ENCODE data around the gene TM9SF1. TPM values are rescaled to one million over a fixed set of nuclear protein-coding genes. Genes with fewer than 3 reads are reported as not detected.

The TM9SF1 gene
- total and polyA plus RNA-seq, 2 of the 13 experiments (the other 11 are each of a cell fraction or from before 2014, with no cell fraction given), result 83.2 to 110 TPM

- TF ChIP-seq RBM39 (IDR thresholded peaks at IDR 0.05; ENCODE audit: low read depth, low read length, poor library complexity, severe bottlenecking), result peak; percentile 94
- TF ChIP-seq ZNF7 (CRISPR knock-in tag; IDR thresholded peaks at IDR 0.05), result peak; percentile 56; the same call in 1 of the 2 replicates
- TF ChIP-seq ARNTL (CRISPR knock-in tag; IDR thresholded peaks at IDR 0.05), result peak; percentile 80; the same call in 1 of the 2 replicates
- TF ChIP-seq ZNF329 (CRISPR knock-in tag; IDR thresholded peaks at IDR 0.05; ENCODE audit: low read depth), result no peak
- TF ChIP-seq SOX6 (IDR thresholded peaks at IDR 0.05), result no peak
- TF ChIP-seq SOX6 (CRISPR knock-in tag; IDR thresholded peaks at IDR 0.05), result peak; percentile 62
- TF ChIP-seq ZNF253 (CRISPR knock-in tag; IDR thresholded peaks at IDR 0.05; ENCODE audit: borderline replicate concordance), result peak; percentile 97; the same call in 1 of the 2 replicates
- no peak; the same call in 1 of the 2 replicates for TF ChIP-seq SAFB2 (CRISPR knock-in tag; IDR thresholded peaks at IDR 0.05; ENCODE audit: borderline replicate concordance, low read depth)
- no peak for TF ChIP-seq ZBTB39 (CRISPR knock-in tag; IDR thresholded peaks at IDR 0.05)
- TF ChIP-seq ZNF776 (CRISPR knock-in tag; IDR thresholded peaks at IDR 0.05), result 0 out of 2 replicates have a peak, but pooled peaks have one; percentile 22
- peak; percentile 91; the same call in 1 of the 2 replicates for TF ChIP-seq MZF1 (CRISPR knock-in tag; IDR thresholded peaks at IDR 0.05; ENCODE audit: borderline replicate concordance)
- no peak for TF ChIP-seq ZBTB7B (CRISPR knock-in tag; IDR thresholded peaks at IDR 0.05)
- TF ChIP-seq TFE3 (CRISPR knock-in tag; IDR thresholded peaks at IDR 0.05), result peak; percentile 67; the same call in 1 of the 2 replicates
- peak; percentile 69 for TF ChIP-seq SKI (IDR thresholded peaks at IDR 0.05; ENCODE audit: partially characterized antibody)
- no peak for TF ChIP-seq GRHL1 (CRISPR knock-in tag; conservative IDR thresholded peaks at IDR 0.05)
- no peak for TF ChIP-seq KLF9 (CRISPR knock-in tag; IDR thresholded peaks at IDR 0.05; ENCODE audit: low read depth)
- peak; percentile 16; the same call in 1 of the 2 replicates for TF ChIP-seq SPEN (CRISPR knock-in tag; IDR thresholded peaks at IDR 0.05; ENCODE audit: low read depth)
- peak; percentile 19; the same call in 1 of the 2 replicates for TF ChIP-seq ETS1 (CRISPR knock-in tag; IDR thresholded peaks at IDR 0.05)
- TF ChIP-seq SMAD3 (CRISPR knock-in tag; IDR thresholded peaks at IDR 0.05), result peak; percentile 29; the same call in 1 of the 2 replicates
- TF ChIP-seq ZNF260 (CRISPR knock-in tag; IDR thresholded peaks at IDR 0.05; ENCODE audit: borderline replicate concordance, low read depth), result no peak
- peak; percentile 59; the same call in 1 of the 2 replicates for TF ChIP-seq ZNF777 (CRISPR knock-in tag; IDR thresholded peaks at IDR 0.05)
- no peak for TF ChIP-seq ZBTB7A (CRISPR knock-in tag; IDR thresholded peaks at IDR 0.05)
- no peak for TF ChIP-seq ZKSCAN1 (IDR thresholded peaks at IDR 0.05; ENCODE audit: low read length)
- TF ChIP-seq ZFP36L1 (CRISPR knock-in tag; IDR thresholded peaks at IDR 0.05), result peak; percentile 94
These were observed 48.1 kb downstream of the TM9SF1 start, which contains the start of gene RNF31 (continued) for GRCh38 chr14:24146978-24147760.
